Epidermal melanocyte (primary cell): Measurements from ENCODE around the gene SMARCC1.

Source experiments
- DNase-seq: peaks from one replicate; pipeline ENCODE4 v3.0.0; 2011; ENCODE audit warnings: low spot score; ENCODE audit not compliant: insufficient read length

SMARCC1 gene

GRCh38 chr3:47590216-47590615, 191.5 kb downstream of the SMARCC1 start:
- DNase-seq: no peak

- no peak for DNase-seq
Observed at GRCh38 chr3:47588587-47588986, 193.1 kb downstream of the SMARCC1 start.

- DNase-seq: no peak
Observed at GRCh38 chr3:47588053-47588452, 193.6 kb downstream of the SMARCC1 start.

GRCh38 chr3:47586746-47587145, 194.9 kb downstream of the SMARCC1 start:
- DNase-seq: no peak

GRCh38 chr3:47583320-47584075, 198.2 kb downstream of the SMARCC1 start:
- DNase-seq: no peak

GRCh38 chr3:47581835-47582234, 199.9 kb downstream of the SMARCC1 start:
- no peak for DNase-seq

- DNase-seq: no peak
Observed at GRCh38 chr3:47581422-47581821, 200.3 kb downstream of the SMARCC1 start.

- DNase-seq: no peak
Observed at GRCh38 chr3:47580481-47580880, 201.2 kb downstream of the SMARCC1 start.

GRCh38 chr3:47579875-47580274, 201.8 kb downstream of the SMARCC1 start:
- DNase-seq: no peak

- DNase-seq: no peak
Observed at GRCh38 chr3:47578691-47579632, 202.7 kb downstream of the SMARCC1 start, which contains the start of gene CSPG5. TSS of gene CSPG5 (minus strand) at chr3:47578865. CDS start at chr3:47578693, 172 bp downstream.

GRCh38 chr3:47578119-47578632, 203.5 kb downstream of the SMARCC1 start:
- DNase-seq: no peak

GRCh38 chr3:47577583-47578118, 204.0 kb downstream of the SMARCC1 start:
- no peak for DNase-seq

GRCh38 chr3:47573190-47574172, 208.2 kb downstream of the SMARCC1 start:
- DNase-seq: no peak

GRCh38 chr3:47571391-47572175, 210.1 kb downstream of the SMARCC1 start:
- DNase-seq: no peak

- DNase-seq: no peak
Observed at GRCh38 chr3:47568901-47569300, 212.8 kb downstream of the SMARCC1 start.

GRCh38 chr3:47567149-47567548, 214.5 kb downstream of the SMARCC1 start:
- no peak for DNase-seq

GRCh38 chr3:47566667-47567066, 215.0 kb downstream of the SMARCC1 start:
- DNase-seq: no peak

- no peak for DNase-seq
Observed at GRCh38 chr3:47565734-47566550, 215.8 kb downstream of the SMARCC1 start.

GRCh38 chr3:47556351-47556750, 225.3 kb downstream of the SMARCC1 start:
- DNase-seq: no peak
